Measurements from ENCODE around the gene FAM53C. TPM values are rescaled to one million over a fixed set of nuclear protein-coding genes. Genes with fewer than 3 reads are reported as not detected.

The FAM53C gene
- polyA plus RNA-seq, 1 donor (not counting 4 experiments of a cell fraction or from before 2014, with no cell fraction given): 24.6 TPM

DNA sequence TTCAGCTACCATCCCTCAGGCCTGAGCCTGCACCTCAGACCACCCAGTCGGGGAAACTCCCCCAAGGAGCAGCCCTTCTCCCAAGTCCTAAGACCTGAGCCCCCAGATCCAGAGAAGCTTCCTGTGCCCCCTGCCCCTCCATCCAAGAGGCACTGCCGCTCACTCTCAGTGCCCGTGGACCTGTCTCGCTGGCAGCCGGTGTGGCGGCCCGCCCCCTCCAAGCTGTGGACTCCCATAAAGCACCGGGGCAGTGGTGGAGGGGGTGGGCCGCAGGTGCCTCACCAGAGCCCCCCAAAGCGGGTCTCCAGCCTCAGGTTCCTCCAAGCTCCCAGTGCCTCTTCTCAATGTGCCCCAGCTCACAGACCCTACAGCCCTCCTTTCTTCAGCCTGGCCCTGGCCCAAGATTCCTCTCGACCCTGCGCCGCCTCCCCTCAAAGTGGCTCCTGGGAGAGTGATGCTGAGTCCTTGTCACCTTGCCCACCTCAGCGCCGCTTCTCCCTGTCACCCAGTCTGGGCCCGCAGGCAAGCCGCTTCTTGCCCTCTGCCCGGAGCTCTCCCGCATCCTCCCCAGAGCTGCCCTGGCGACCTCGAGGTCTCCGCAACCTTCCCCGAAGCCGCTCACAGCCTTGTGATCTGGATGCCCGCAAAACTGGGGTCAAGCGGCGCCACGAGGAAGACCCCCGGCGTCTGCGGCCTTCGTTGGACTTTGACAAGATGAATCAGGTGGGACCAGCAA lies 7.0 kb downstream of the FAM53C start:
- Histone ChIP-seq H3K79me2 (ENCODE audit: control insufficient read depth, insufficient read depth, low read length) (peaks cover 18% of the 10 kb centered on the region), H3K4me1 (ENCODE audit: control insufficient read depth, extremely low read depth, insufficient read depth, low read length) (peaks cover 15% of the 10 kb centered on the region), H3K4me2 (ENCODE audit: control insufficient read depth, extremely low read depth, insufficient read depth, low read depth, low read length) (no peak overlapping the region), H3K36me3 (ENCODE audit: control insufficient read depth in 2 of 2, extremely low read depth in 1 of 2, insufficient read depth in 2 of 2, low read length in 2 of 2) (peaks cover 33 to 36% of the 10 kb centered on the region in 2 experiments), H3K9ac (ENCODE audit: control insufficient read depth, extremely low read depth, insufficient read depth, low read length) (no peak overlapping the region), H3K4me3 (ENCODE audit: control insufficient read depth in 2 of 3, extremely low read depth in 1 of 3, insufficient read depth in 2 of 3, low read depth in 1 of 3, low read length in 3 of 3) (no peak overlapping the region), H3K27me3 (ENCODE audit: control insufficient read depth, extremely low read depth, insufficient read depth, low read length) (no peaks in the 10 kb centered on the region), H2AFZ (ENCODE audit: control insufficient read depth, low read length) (no peak overlapping the region), H3K9me1 (ENCODE audit: control insufficient read depth, extremely low read depth, insufficient read depth, low read length) (no peaks in the 10 kb centered on the region), H3K27ac (ENCODE audit: control insufficient read depth, insufficient read depth, low read length) (no peak overlapping the region), H3K9me3 (ENCODE audit: control insufficient read depth, low read depth, low read length) (no peaks in the 10 kb centered on the region), H4K20me1 (ENCODE audit: control insufficient read depth, extremely low read depth, insufficient read depth, low read length) (no peaks in the 10 kb centered on the region)
- TF ChIP-seq, protein P1, sequence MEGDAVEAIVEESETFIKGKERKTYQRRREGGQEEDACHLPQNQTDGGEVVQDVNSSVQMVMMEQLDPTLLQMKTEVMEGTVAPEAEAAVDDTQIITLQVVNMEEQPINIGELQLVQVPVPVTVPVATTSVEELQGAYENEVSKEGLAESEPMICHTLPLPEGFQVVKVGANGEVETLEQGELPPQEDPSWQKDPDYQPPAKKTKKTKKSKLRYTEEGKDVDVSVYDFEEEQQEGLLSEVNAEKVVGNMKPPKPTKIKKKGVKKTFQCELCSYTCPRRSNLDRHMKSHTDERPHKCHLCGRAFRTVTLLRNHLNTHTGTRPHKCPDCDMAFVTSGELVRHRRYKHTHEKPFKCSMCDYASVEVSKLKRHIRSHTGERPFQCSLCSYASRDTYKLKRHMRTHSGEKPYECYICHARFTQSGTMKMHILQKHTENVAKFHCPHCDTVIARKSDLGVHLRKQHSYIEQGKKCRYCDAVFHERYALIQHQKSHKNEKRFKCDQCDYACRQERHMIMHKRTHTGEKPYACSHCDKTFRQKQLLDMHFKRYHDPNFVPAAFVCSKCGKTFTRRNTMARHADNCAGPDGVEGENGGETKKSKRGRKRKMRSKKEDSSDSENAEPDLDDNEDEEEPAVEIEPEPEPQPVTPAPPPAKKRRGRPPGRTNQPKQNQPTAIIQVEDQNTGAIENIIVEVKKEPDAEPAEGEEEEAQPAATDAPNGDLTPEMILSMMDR (optimal IDR thresholded peaks at IDR 0.05 in 1 of 3, IDR thresholded peaks at IDR 0.05 in 1 of 3, conservative IDR thresholded peaks at IDR 0.05 in 1 of 3; ENCODE audit: extremely low read depth in 1 of 3, insufficient read depth in 2 of 3, low read length in 3 of 3): no peak
- TF ChIP-seq EZH2 (IDR thresholded peaks at IDR 0.05; ENCODE audit: low read length): no peak
- FAIRE-seq (no peak), DNase-seq (ENCODE audit: low read depth, low spot score) (no peak)
- dilution Hi-C loops (cut with MboI; ENCODE audit: extremely low pct_ligation_motif_present, low sequenced_read_pairs): no loop called here

DNA sequence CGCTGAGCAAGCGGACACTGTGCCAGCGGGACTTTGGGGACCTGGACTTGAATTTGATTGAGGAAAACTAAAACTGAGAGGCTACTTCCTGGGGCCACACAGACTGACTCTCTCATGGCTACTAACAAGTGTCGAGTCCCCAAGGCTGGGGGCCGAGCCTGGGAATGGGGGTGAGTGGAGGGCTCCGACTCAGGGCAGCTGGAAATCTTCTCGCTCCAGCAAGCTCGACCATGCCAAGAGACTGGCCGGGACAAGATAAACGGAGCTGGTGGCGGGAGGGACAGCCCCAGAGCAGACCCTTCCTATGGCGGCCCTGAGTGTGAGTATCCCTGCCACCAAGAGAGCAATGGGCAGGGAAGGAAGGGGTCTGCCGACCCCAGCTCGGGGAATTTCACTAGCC lies 8.8 kb downstream of the FAM53C start:
- no peaks in the 10 kb centered on the region for H3K9me1 ChIP-seq (ENCODE audit: control insufficient read depth, extremely low read depth, insufficient read depth, low read length)
- peaks cover 26 to 29% of the 10 kb centered on the region in 2 experiments for H3K36me3 ChIP-seq (ENCODE audit: control insufficient read depth in 2 of 2, extremely low read depth in 1 of 2, insufficient read depth in 2 of 2, low read length in 2 of 2)
- no peak overlapping the region for H3K27ac ChIP-seq (ENCODE audit: control insufficient read depth, insufficient read depth, low read length)
- FAIRE-seq: no peak
- H2AFZ ChIP-seq (ENCODE audit: control insufficient read depth, low read length): no peak overlapping the region
- DNase-seq (ENCODE audit: low read depth, low spot score): no peak
- H3K79me2 ChIP-seq (ENCODE audit: control insufficient read depth, insufficient read depth, low read length): peaks cover under 1% of the 10 kb centered on the region
- H3K9me3 ChIP-seq (ENCODE audit: control insufficient read depth, low read depth, low read length): peaks cover under 1% of the 10 kb centered on the region
- no peak overlapping the region for H3K4me3 ChIP-seq (ENCODE audit: control insufficient read depth in 2 of 3, extremely low read depth in 1 of 3, insufficient read depth in 2 of 3, low read depth in 1 of 3, low read length in 3 of 3)
- H3K27me3 ChIP-seq (ENCODE audit: control insufficient read depth, extremely low read depth, insufficient read depth, low read length): no peaks in the 10 kb centered on the region
- no peak overlapping the region for H3K9ac ChIP-seq (ENCODE audit: control insufficient read depth, extremely low read depth, insufficient read depth, low read length)
- dilution Hi-C loops (cut with MboI; ENCODE audit: extremely low pct_ligation_motif_present, low sequenced_read_pairs): no loop called here
- H4K20me1 ChIP-seq (ENCODE audit: control insufficient read depth, extremely low read depth, insufficient read depth, low read length): no peaks in the 10 kb centered on the region
- peaks cover 20% of the 10 kb centered on the region for H3K4me1 ChIP-seq (ENCODE audit: control insufficient read depth, extremely low read depth, insufficient read depth, low read length)
- no peak overlapping the region for H3K4me2 ChIP-seq (ENCODE audit: control insufficient read depth, extremely low read depth, insufficient read depth, low read depth, low read length)
- TF ChIP-seq, protein P1 (optimal IDR thresholded peaks at IDR 0.05 in 1 of 3, IDR thresholded peaks at IDR 0.05 in 1 of 3, conservative IDR thresholded peaks at IDR 0.05 in 1 of 3; ENCODE audit: extremely low read depth in 1 of 3, insufficient read depth in 2 of 3, low read length in 3 of 3): no peak
- TF ChIP-seq EZH2 (IDR thresholded peaks at IDR 0.05; ENCODE audit: low read length): no peak
